Astrocyte of the spinal cord (primary cell): ENCODE results near the gene DOCK2.

Source experiments
- DNase-seq: peaks from one replicate; pipeline ENCODE4 v3.0.0; 2011; ENCODE audit warnings: low read depth, low spot score
- H3K4me3 ChIP-seq: 2 replicates; pipeline ENCODE4 v1.5.1; 2011; ENCODE audit warnings: low read depth, mild to moderate bottlenecking, low read length, moderate library complexity
- in situ Hi-C: cut with HindIII; loops from 2 replicates; pipeline ENCODE4 v1.10.0; 2017; ENCODE audit warnings: low sequenced_read_pairs
- TF ChIP-seq, protein P1 (sequence below): IDR thresholded peaks from 2 replicates; pipeline ENCODE4 v1.5.1; 2012; ENCODE audit warnings: low read depth, mild to moderate bottlenecking, low read length, inconsistent platforms

Gene DOCK2

DNA sequence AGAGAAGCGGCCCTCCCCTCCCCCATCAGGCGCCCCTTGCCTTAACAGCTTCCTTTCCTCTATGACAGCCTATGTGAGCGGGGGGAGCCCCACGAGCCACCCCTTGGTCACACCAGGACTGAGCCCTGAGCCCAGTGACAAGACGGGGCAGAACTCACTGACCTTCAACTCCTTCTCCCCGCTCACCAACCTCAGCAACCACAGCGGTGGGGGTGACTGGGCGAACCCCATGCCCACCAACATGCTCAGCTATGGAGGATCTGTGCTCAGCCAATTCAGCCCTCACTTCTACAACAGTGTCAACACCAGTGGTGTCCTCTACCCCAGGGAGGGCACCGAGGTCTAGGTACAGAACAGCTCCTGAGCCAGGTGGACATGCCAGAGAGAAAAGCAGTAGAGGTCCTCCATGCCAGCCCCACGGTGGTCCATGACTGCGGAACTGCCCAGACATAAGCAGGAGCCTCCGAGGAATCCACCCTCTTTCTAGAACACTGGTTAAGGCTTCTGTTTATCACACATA lies 471.3 kb downstream of the DOCK2 start:
- no peak for DNase-seq
- no peak overlapping the region for H3K4me3 ChIP-seq
- in situ Hi-C loops: no loop called here
- TF ChIP-seq, protein P1, sequence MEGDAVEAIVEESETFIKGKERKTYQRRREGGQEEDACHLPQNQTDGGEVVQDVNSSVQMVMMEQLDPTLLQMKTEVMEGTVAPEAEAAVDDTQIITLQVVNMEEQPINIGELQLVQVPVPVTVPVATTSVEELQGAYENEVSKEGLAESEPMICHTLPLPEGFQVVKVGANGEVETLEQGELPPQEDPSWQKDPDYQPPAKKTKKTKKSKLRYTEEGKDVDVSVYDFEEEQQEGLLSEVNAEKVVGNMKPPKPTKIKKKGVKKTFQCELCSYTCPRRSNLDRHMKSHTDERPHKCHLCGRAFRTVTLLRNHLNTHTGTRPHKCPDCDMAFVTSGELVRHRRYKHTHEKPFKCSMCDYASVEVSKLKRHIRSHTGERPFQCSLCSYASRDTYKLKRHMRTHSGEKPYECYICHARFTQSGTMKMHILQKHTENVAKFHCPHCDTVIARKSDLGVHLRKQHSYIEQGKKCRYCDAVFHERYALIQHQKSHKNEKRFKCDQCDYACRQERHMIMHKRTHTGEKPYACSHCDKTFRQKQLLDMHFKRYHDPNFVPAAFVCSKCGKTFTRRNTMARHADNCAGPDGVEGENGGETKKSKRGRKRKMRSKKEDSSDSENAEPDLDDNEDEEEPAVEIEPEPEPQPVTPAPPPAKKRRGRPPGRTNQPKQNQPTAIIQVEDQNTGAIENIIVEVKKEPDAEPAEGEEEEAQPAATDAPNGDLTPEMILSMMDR: no peak

DNA sequence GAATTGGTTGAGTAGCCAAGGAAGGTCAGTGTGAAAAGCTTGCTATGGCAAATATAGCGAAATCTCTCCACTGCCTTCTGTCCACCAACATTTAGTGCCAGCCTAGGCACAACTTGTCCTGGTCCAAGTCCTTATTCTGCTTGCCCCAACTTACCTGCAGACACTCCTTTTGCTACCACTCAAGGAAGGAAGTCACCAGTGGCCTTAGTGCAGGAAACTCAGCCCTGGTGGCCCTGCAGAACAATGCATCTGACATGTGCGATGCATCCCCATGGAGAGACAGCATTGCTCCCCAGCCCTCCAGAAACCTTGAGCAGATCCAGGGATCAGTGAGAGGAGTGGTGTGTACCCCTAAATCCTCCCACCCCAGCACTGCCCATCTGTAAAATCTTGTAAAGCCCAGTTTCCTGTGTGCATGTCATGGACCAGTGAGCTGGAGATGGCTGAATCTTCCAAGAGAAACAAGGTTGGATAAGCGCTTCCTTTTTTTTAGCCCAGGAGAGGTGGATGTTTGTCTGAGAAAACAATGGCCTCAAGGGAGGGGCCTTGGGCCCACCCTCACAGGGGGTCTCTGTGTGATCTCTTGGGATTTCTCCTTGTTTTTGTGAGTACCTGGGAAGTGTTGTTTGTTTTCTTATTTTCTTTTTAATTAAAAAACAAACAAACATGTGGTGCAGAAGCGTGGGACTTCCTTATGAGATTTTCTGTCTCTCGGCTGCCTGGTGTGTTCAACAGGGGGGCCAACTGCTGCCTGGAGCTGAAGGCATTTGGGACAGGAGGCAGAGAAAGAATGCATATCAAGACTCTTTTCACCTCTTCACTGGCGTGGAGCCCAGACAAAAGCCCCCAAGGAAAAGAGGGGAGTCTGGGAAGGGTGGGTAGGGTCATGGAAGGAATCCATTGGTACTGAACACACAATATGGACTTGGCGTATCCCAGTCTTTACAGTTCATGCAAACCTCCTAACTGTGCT lies 472.3 kb downstream of the DOCK2 start:
- H3K4me3 ChIP-seq: no peak overlapping the region
- TF ChIP-seq, protein P1: no peak
- in situ Hi-C loops: no loop called here
- DNase-seq: no peak

GRCh38 chr5:170110403-170111087 lies 473.5 kb downstream of the DOCK2 start:
- DNase-seq: no peak
- H3K4me3 ChIP-seq: no peak overlapping the region
- TF ChIP-seq, protein P1: no peak
- in situ Hi-C loops: no loop called here

- TF ChIP-seq, protein P1: no peak
- no peak for DNase-seq
- in situ Hi-C loops: no loop called here
- H3K4me3 ChIP-seq: no peak overlapping the region
These were observed 474.2 kb downstream of the DOCK2 start for GRCh38 chr5:170111088-170111785.

- in situ Hi-C loops: no loop called here
These were observed 475.9 kb downstream of the DOCK2 start for GRCh38 chr5:170112876-170113521.

More at GRCh38 chr5:170112876-170113521, 475.9 kb downstream of the DOCK2 start:
- no peak overlapping the region for H3K4me3 ChIP-seq
- DNase-seq: no peak
- TF ChIP-seq, protein P1: no peak
